Measurements from ENCODE around the gene OSBPL1A.
A peak's percentile ranks its signal among the peaks of the same experiment; 100 is the strongest.

OSBPL1A gene

DNA sequence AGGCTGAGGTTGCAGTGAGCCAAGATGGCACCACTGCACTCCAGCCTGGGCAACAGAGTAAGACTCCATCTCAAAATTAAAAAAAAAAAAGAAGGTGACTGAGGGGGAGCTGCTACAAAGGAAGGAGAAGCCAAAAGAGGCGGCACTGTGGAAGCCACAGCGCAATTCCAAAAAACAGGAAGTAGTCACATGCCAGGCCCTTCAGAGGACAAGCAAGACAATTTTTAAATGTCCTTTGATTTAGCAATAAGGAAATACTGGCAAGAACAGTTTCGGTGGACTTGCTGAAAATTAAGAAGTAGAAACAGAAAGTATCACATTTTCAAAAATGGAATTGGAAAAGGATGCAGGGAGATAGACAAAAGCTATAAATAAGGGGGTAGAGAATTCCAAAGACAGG is 122.8 kb downstream of the OSBPL1A start:
- peaks cover 26% of the 10 kb centered on the region for H3K4me1 ChIP-seq (ENCODE audit: insufficient read depth, poor library complexity, severe bottlenecking)
- H3K36me3 ChIP-seq (ENCODE audit: low read depth) = no peaks in the 10 kb centered on the region
- no peak overlapping the region for H3K27ac ChIP-seq (ENCODE audit: poor library complexity, severe bottlenecking)
- H3K4me3 ChIP-seq (ENCODE audit: severe bottlenecking) = no peak overlapping the region
- TF ChIP-seq CTCF (IDR thresholded peaks at IDR 0.05; ENCODE audit: poor library complexity, severe bottlenecking) = no peak
- no peaks in the 10 kb centered on the region for H3K27me3 ChIP-seq (ENCODE audit: insufficient read depth, poor library complexity, severe bottlenecking)
- no peak for ATAC-seq (ENCODE audit: low read depth)
- no peaks in the 10 kb centered on the region for H3K9me3 ChIP-seq (ENCODE audit: severe bottlenecking)
- no peak for DNase-seq (ENCODE audit: low spot score)

- ATAC-seq (ENCODE audit: low read depth) (peak; percentile 18; the same call in 1 of the 3 replicates), DNase-seq (ENCODE audit: low spot score) (no peak)
- no peak overlapping the region for H3K27ac ChIP-seq (ENCODE audit: poor library complexity, severe bottlenecking)
- H3K4me3 ChIP-seq (ENCODE audit: severe bottlenecking) = no peak overlapping the region
- H3K36me3 ChIP-seq (ENCODE audit: low read depth) = no peaks in the 10 kb centered on the region
- H3K9me3 ChIP-seq (ENCODE audit: severe bottlenecking) = no peaks in the 10 kb centered on the region
- H3K27me3 ChIP-seq (ENCODE audit: insufficient read depth, poor library complexity, severe bottlenecking) = no peaks in the 10 kb centered on the region
- peaks cover 32% of the 10 kb centered on the region for H3K4me1 ChIP-seq (ENCODE audit: insufficient read depth, poor library complexity, severe bottlenecking)
- no peak for TF ChIP-seq CTCF (IDR thresholded peaks at IDR 0.05; ENCODE audit: poor library complexity, severe bottlenecking)
These were observed 124.0 kb downstream of the OSBPL1A start for GRCh38 chr18:24273596-24273995.

- no peak for ATAC-seq (ENCODE audit: low read depth)
- Histone ChIP-seq H3K27ac (ENCODE audit: poor library complexity, severe bottlenecking) (peak overlapping the region; percentile 85), H3K27me3 (ENCODE audit: insufficient read depth, poor library complexity, severe bottlenecking) (no peaks in the 10 kb centered on the region), H3K36me3 (ENCODE audit: low read depth) (no peaks in the 10 kb centered on the region), H3K4me1 (ENCODE audit: insufficient read depth, poor library complexity, severe bottlenecking) (peaks cover 32% of the 10 kb centered on the region), H3K9me3 (ENCODE audit: severe bottlenecking) (no peaks in the 10 kb centered on the region), H3K4me3 (ENCODE audit: severe bottlenecking) (peak overlapping the region; percentile 86)
- no peak for DNase-seq (ENCODE audit: low spot score)
- TF ChIP-seq CTCF (IDR thresholded peaks at IDR 0.05; ENCODE audit: poor library complexity, severe bottlenecking) = no peak
These were observed 125.4 kb downstream of the OSBPL1A start for GRCh38 chr18:24272229-24272525.

DNA sequence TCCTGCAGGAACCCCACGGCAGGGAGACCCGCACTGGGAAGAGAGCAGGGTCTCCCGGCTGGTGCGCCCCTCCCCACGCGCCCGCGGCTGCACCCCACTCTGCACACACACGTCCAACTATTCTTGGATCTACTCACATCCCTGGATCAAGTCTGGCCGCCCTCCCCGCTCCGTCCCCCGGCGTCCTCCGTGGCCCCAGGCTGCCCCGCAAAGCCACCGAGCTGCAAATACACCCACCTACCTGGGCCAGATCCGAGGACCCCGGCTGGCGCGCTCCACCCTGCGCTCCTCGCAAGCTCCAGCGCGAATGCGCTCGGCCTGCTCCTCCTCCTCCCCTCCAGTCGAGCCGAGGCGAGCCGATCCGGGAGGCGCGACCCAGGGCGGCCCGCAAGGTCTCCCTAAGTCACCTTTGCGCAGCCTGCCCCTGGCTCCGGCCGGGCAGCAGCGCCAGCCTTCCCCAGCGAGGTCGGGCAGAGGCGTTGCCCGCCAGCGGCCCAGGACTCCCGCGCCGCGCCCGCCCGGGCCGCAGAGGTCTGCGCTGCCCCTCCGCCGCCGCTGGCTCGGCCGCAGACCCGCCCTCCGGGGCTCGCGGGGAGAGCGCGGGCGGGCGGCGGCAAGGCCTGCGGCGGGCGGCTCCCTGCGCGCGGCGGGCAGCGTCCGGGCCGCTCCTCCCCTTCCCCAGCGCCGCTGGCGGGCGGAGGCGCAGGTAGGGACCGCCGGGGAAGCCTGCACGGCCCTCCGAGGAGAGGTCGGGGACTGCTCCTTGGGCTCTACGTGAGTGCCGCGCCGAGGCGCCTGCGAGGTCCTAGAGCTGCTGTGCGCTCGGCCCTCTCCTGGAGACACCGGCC is 126.0 kb downstream of the OSBPL1A start:
- Histone ChIP-seq H3K4me1 (ENCODE audit: insufficient read depth, poor library complexity, severe bottlenecking) (peaks cover 32% of the 10 kb centered on the region), H3K4me3 (ENCODE audit: severe bottlenecking) (peak overlapping the region; percentile 86), H3K36me3 (ENCODE audit: low read depth) (no peaks in the 10 kb centered on the region), H3K27me3 (ENCODE audit: insufficient read depth, poor library complexity, severe bottlenecking) (no peaks in the 10 kb centered on the region), H3K27ac (ENCODE audit: poor library complexity, severe bottlenecking) (peak overlapping the region; percentile 85), H3K9me3 (ENCODE audit: severe bottlenecking) (no peaks in the 10 kb centered on the region)
- no peak for TF ChIP-seq CTCF (IDR thresholded peaks at IDR 0.05; ENCODE audit: poor library complexity, severe bottlenecking)
- DNase-seq (ENCODE audit: low spot score) = peak; percentile 79
- peak; percentile 77 for ATAC-seq (ENCODE audit: low read depth)

- no peaks in the 10 kb centered on the region for H3K36me3 ChIP-seq (ENCODE audit: low read depth)
- no peak for TF ChIP-seq CTCF (IDR thresholded peaks at IDR 0.05; ENCODE audit: poor library complexity, severe bottlenecking)
- no peaks in the 10 kb centered on the region for H3K27me3 ChIP-seq (ENCODE audit: insufficient read depth, poor library complexity, severe bottlenecking)
- DNase-seq (ENCODE audit: low spot score) (no peak), ATAC-seq (ENCODE audit: low read depth) (peak; percentile 50)
- peaks cover 32% of the 10 kb centered on the region for H3K4me1 ChIP-seq (ENCODE audit: insufficient read depth, poor library complexity, severe bottlenecking)
- peak overlapping the region; percentile 86 for H3K4me3 ChIP-seq (ENCODE audit: severe bottlenecking)
- peak overlapping the region; percentile 85 for H3K27ac ChIP-seq (ENCODE audit: poor library complexity, severe bottlenecking)
- H3K9me3 ChIP-seq (ENCODE audit: severe bottlenecking) = no peaks in the 10 kb centered on the region
These were observed 126.7 kb downstream of the OSBPL1A start for GRCh38 chr18:24270937-24271380.
